HepG2 (cell line): ENCODE results near the gene ANKRD60. TPM values are rescaled to one million over a fixed set of nuclear protein-coding genes. Genes with fewer than 3 reads are reported as not detected.
A peak's percentile ranks its signal among the peaks of the same experiment; 100 is the strongest.

Experiments
- GABPA ChIP-seq, 2 experiments: IDR thresholded peaks; 2 replicates each; pipeline ENCODE4 v1.6.1; 2011 to 2016; ENCODE audit warnings: low read depth in 2 of 2, low read length in 1 of 2, missing biosample characterization in 1 of 2, missing genetic modification characterization in 1 of 2
- HMGXB3 ChIP-seq: sonication (generic); formaldehyde crosslinking; IDR thresholded peaks from 2 replicates; pipeline ENCODE4 v1.4.0; 2020; ENCODE audit warnings: missing genetic modification reagents, borderline replicate concordance
- HNRNPK ChIP-seq: fragments of 200-400 bp; formaldehyde crosslinking; IDR thresholded peaks from 2 replicates; pipeline ENCODE4 v1.6.1; 2018; ENCODE audit warnings: low read length, low read depth, moderate library complexity, mild to moderate bottlenecking; ENCODE audit not compliant: poor library complexity, severe bottlenecking
- HOXD1 ChIP-seq: sonication (generic); formaldehyde crosslinking; IDR thresholded peaks from 2 replicates; pipeline ENCODE4 v1.5.0; 2020; ENCODE audit warnings: missing genetic modification reagents
- IRF2 ChIP-seq: IDR thresholded peaks from 2 replicates; pipeline ENCODE4 v1.6.1; 2018; ENCODE audit warnings: missing genetic modification reagents, missing compliant biosample characterization
- JARID2 ChIP-seq: sonication (generic); formaldehyde crosslinking; IDR thresholded peaks from 2 replicates; pipeline ENCODE4 v1.8.1; 2023; ENCODE audit warnings: missing genetic modification reagents, inconsistent platforms; ENCODE audit not compliant: insufficient replicate concordance
- KLF11 ChIP-seq: IDR thresholded peaks from 2 replicates; pipeline ENCODE4 v1.6.1; 2016; ENCODE audit warnings: missing compliant biosample characterization
- NFE2 ChIP-seq: sonication (generic); formaldehyde crosslinking; IDR thresholded peaks from 2 replicates; pipeline ENCODE4 v1.4.0; 2020; ENCODE audit warnings: missing genetic modification reagents
- POGK ChIP-seq: sonication (generic); formaldehyde crosslinking; conservative IDR thresholded peaks from 2 replicates; pipeline ENCODE4 v1.8.0; 2022; ENCODE audit warnings: mild to moderate bottlenecking, moderate library complexity, missing genetic modification reagents
- REL ChIP-seq: sonication (generic); formaldehyde crosslinking; conservative IDR thresholded peaks from 2 replicates; pipeline ENCODE4 v1.8.0; 2022; ENCODE audit warnings: mild to moderate bottlenecking, missing genetic modification reagents, moderate library complexity
- SNAPC2 ChIP-seq: sonication (generic); formaldehyde crosslinking; IDR thresholded peaks from 2 replicates; pipeline ENCODE4 v1.8.1; 2022; ENCODE audit warnings: mild to moderate bottlenecking, missing genetic modification reagents
- ZKSCAN5 ChIP-seq: sonication (generic); formaldehyde crosslinking; IDR thresholded peaks from 2 replicates; pipeline ENCODE4 v1.5.1; 2020; ENCODE audit warnings: mild to moderate bottlenecking, missing genetic modification reagents
- ZNF512 ChIP-seq: sonication (generic); formaldehyde crosslinking; IDR thresholded peaks from 2 replicates; pipeline ENCODE4 v1.4.0; 2020; ENCODE audit warnings: mild to moderate bottlenecking, missing genetic modification reagents
- ZNF574 ChIP-seq: sonication (generic); formaldehyde crosslinking; IDR thresholded peaks from 2 replicates; pipeline ENCODE4 v1.4.0; 2020; ENCODE audit warnings: missing genetic modification reagents
- polyA plus RNA-seq, 8 experiments: library from polyadenylated mRNA; depleted of rRNA in 3 of 8; stranded (reverse) in 7 of 8; unstranded in 1 of 8; fragments of >200 nt; fragmentation: Illumina TruSeq in 4 of 8; extraction: Trizol in 4 of 8; gene quantifications; 2 replicates each; pipeline versions ENCODE4 v1.2.1 to v1.2.3, GENCODE V29; 2011 to 2016; ENCODE audit warnings: low read depth in 4 of 8, missing spikeins in 1 of 8, mixed read lengths in 1 of 8; ENCODE audit not compliant: insufficient read depth in 1 of 8
- total RNA-seq, 5 experiments: library from RNA; depleted of rRNA; stranded (reverse); fragments of >200 nt; fragmentation: Illumina TruSeq; extraction: Trizol; gene quantifications; 2 replicates each; pipeline ENCODE4 v1.2.3, GENCODE V29; 2016; ENCODE audit warnings: low read depth in 1 of 5
- TF ChIP-seq, protein P1 (sequence below): sonication (generic); formaldehyde crosslinking; IDR thresholded peaks from 2 replicates; pipeline ENCODE4 v1.5.1; 2020; ENCODE audit warnings: mild to moderate bottlenecking, missing genetic modification reagents, moderate library complexity

ANKRD60 gene
- total and polyA plus RNA-seq, 2 of the 13 experiments (the other 11 are each of a cell fraction or from before 2014, with no cell fraction given): not detected

- TF ChIP-seq IRF2 (CRISPR knock-in tag) (peak; percentile 84; the same call in 1 of the 2 replicates), ZNF574 (CRISPR knock-in tag) (peak; percentile 68), JARID2 (CRISPR knock-in tag) (peak; percentile 75), HMGXB3 (CRISPR knock-in tag) (peak; percentile 67; the same call in 1 of the 2 replicates), ZNF512 (no peak), NFE2 (CRISPR knock-in tag) (no peak), HNRNPK (peak; percentile 86), ZKSCAN5 (CRISPR knock-in tag) (no peak), GABPA (IDR thresholded peaks at IDR 0.05; ENCODE audit: low read depth, low read length) (no peak), GABPA (CRISPR knock-in tag; IDR thresholded peaks at IDR 0.05; ENCODE audit: low read depth) (no peak), REL (no peak), POGK (CRISPR knock-in tag) (peak; percentile 51; the same call in 1 of the 2 replicates), HOXD1 (CRISPR knock-in tag) (no peak), KLF11 (CRISPR knock-in tag) (peak; percentile 86; the same call in 1 of the 2 replicates), SNAPC2 (CRISPR knock-in tag) (no peak)
- TF ChIP-seq, protein P1, sequence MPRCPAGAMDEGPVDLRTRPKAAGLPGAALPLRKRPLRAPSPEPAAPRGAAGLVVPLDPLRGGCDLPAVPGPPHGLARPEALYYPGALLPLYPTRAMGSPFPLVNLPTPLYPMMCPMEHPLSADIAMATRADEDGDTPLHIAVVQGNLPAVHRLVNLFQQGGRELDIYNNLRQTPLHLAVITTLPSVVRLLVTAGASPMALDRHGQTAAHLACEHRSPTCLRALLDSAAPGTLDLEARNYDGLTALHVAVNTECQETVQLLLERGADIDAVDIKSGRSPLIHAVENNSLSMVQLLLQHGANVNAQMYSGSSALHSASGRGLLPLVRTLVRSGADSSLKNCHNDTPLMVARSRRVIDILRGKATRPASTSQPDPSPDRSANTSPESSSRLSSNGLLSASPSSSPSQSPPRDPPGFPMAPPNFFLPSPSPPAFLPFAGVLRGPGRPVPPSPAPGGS (CRISPR knock-in tag): no peak
These were observed 18.6 kb downstream of the ANKRD60 start (continued) for GRCh38 chr20:58209652-58210397.
